HUES48 (cell line): ENCODE measurements around the gene ISM1.

ENCODE experiments used
- H3K27ac ChIP-seq: one replicate; pipeline ENCODE4 v1.7.0; 2013; ENCODE audit warnings: low read depth, low read length, inconsistent platforms
- H3K27me3 ChIP-seq: 2 replicates; pipeline ENCODE4 v1.6.1; 2013; ENCODE audit warnings: mild to moderate bottlenecking, low read length; ENCODE audit not compliant: control insufficient read depth, insufficient read depth
- H3K36me3 ChIP-seq: 2 replicates; pipeline ENCODE4 v1.6.1; 2013; ENCODE audit warnings: low read length; ENCODE audit not compliant: control insufficient read depth, insufficient read depth
- H3K4me1 ChIP-seq: 2 replicates; pipeline ENCODE4 v1.6.1; 2013; ENCODE audit warnings: mild to moderate bottlenecking, low read length; ENCODE audit not compliant: control insufficient read depth, insufficient read depth
- H3K4me3 ChIP-seq: 2 replicates; pipeline ENCODE4 v1.5.1; 2013; ENCODE audit warnings: mild to moderate bottlenecking, low read depth, low read length
- H3K9ac ChIP-seq: 2 replicates; pipeline ENCODE4 v1.6.1; 2013; ENCODE audit warnings: mild to moderate bottlenecking, low read depth, low read length, moderate library complexity
- H3K9me3 ChIP-seq: 2 replicates; pipeline ENCODE4 v1.6.1; 2013; ENCODE audit warnings: low read length; ENCODE audit not compliant: control insufficient read depth, insufficient read depth

ISM1 gene

GRCh38 chr20:13236990-13237720, 16.1 kb downstream of the ISM1 start:
- H3K36me3 ChIP-seq = no peaks in the 10 kb centered on the region
- H3K4me3 ChIP-seq = no peak overlapping the region
- no peak overlapping the region for H3K9ac ChIP-seq
- no peaks in the 10 kb centered on the region for H3K27me3 ChIP-seq
- no peaks in the 10 kb centered on the region for H3K9me3 ChIP-seq
- H3K27ac ChIP-seq = no peak overlapping the region
- H3K4me1 ChIP-seq = peaks cover 11% of the 10 kb centered on the region; the same call in 1 of the 2 replicates

- H3K27me3 ChIP-seq = no peaks in the 10 kb centered on the region
- H3K9ac ChIP-seq = no peak overlapping the region
- peaks cover 11% of the 10 kb centered on the region; the same call in 1 of the 2 replicates for H3K4me1 ChIP-seq
- H3K27ac ChIP-seq = no peak overlapping the region
- no peak overlapping the region for H3K4me3 ChIP-seq
- H3K9me3 ChIP-seq = no peaks in the 10 kb centered on the region
- no peaks in the 10 kb centered on the region for H3K36me3 ChIP-seq
Measured at GRCh38 chr20:13238001-13238653, 17.1 kb downstream of the ISM1 start.

GRCh38 chr20:13243826-13244376, 22.8 kb downstream of the ISM1 start:
- Histone ChIP-seq H3K27ac (no peak overlapping the region), H3K4me1 (no peaks in the 10 kb centered on the region), H3K9ac (no peak overlapping the region)

GRCh38 chr20:13245250-13245723, 24.2 kb downstream of the ISM1 start:
- Histone ChIP-seq H3K27ac (no peak overlapping the region), H3K9me3 (no peaks in the 10 kb centered on the region), H3K4me3 (no peak overlapping the region), H3K9ac (no peak overlapping the region), H3K4me1 (no peaks in the 10 kb centered on the region), H3K36me3 (no peaks in the 10 kb centered on the region), H3K27me3 (no peaks in the 10 kb centered on the region)

More at GRCh38 chr20:13243826-13244376, 22.8 kb downstream of the ISM1 start:
- Histone ChIP-seq H3K4me3 (no peak overlapping the region), H3K36me3 (no peaks in the 10 kb centered on the region), H3K9me3 (no peaks in the 10 kb centered on the region), H3K27me3 (no peaks in the 10 kb centered on the region)

GRCh38 chr20:13249118-13249797, 28.2 kb downstream of the ISM1 start:
- Histone ChIP-seq H3K36me3 (no peaks in the 10 kb centered on the region), H3K9me3 (no peaks in the 10 kb centered on the region), H3K4me3 (no peak overlapping the region), H3K4me1 (no peaks in the 10 kb centered on the region), H3K27ac (no peak overlapping the region), H3K9ac (no peak overlapping the region), H3K27me3 (no peaks in the 10 kb centered on the region)

- H3K9ac ChIP-seq = no peak overlapping the region
- no peaks in the 10 kb centered on the region for H3K36me3 ChIP-seq
- H3K9me3 ChIP-seq = no peaks in the 10 kb centered on the region
- no peaks in the 10 kb centered on the region for H3K4me1 ChIP-seq
- H3K27ac ChIP-seq = no peak overlapping the region
- no peak overlapping the region for H3K4me3 ChIP-seq
- H3K27me3 ChIP-seq = no peaks in the 10 kb centered on the region
Measured at GRCh38 chr20:13249798-13250170, 28.7 kb downstream of the ISM1 start.

GRCh38 chr20:13250251-13250650, 29.2 kb downstream of the ISM1 start:
- H3K27me3 ChIP-seq = no peaks in the 10 kb centered on the region
- no peaks in the 10 kb centered on the region for H3K9me3 ChIP-seq
- H3K4me3 ChIP-seq = no peak overlapping the region
- no peak overlapping the region for H3K9ac ChIP-seq
- H3K4me1 ChIP-seq = no peaks in the 10 kb centered on the region
- H3K36me3 ChIP-seq = no peaks in the 10 kb centered on the region
- H3K27ac ChIP-seq = no peak overlapping the region

GRCh38 chr20:13251106-13251903, 30.2 kb downstream of the ISM1 start:
- no peaks in the 10 kb centered on the region for H3K9me3 ChIP-seq
- H3K36me3 ChIP-seq = no peaks in the 10 kb centered on the region
- no peak overlapping the region for H3K4me3 ChIP-seq
- no peaks in the 10 kb centered on the region for H3K4me1 ChIP-seq
- no peak overlapping the region for H3K27ac ChIP-seq
- H3K27me3 ChIP-seq = no peaks in the 10 kb centered on the region
- no peak overlapping the region for H3K9ac ChIP-seq

- Histone ChIP-seq H3K4me1 (no peaks in the 10 kb centered on the region), H3K27ac (no peak overlapping the region), H3K4me3 (no peak overlapping the region), H3K9me3 (no peaks in the 10 kb centered on the region), H3K36me3 (no peaks in the 10 kb centered on the region), H3K9ac (no peak overlapping the region), H3K27me3 (no peaks in the 10 kb centered on the region)
Measured at GRCh38 chr20:13251904-13252297, 30.8 kb downstream of the ISM1 start.

- Histone ChIP-seq H3K9ac (no peak overlapping the region), H3K4me3 (no peak overlapping the region), H3K9me3 (no peaks in the 10 kb centered on the region), H3K27me3 (no peaks in the 10 kb centered on the region), H3K27ac (no peak overlapping the region), H3K4me1 (no peaks in the 10 kb centered on the region), H3K36me3 (no peaks in the 10 kb centered on the region)
Measured at GRCh38 chr20:13255356-13255755, 34.3 kb downstream of the ISM1 start.
